OCI-LY7 (cell line): Measurements from ENCODE around the gene VSIG8. TPM values are rescaled to one million over a fixed set of nuclear protein-coding genes. Genes with fewer than 3 reads are reported as not detected.

Experiments used
- BruUV-seq: library from RNA; stranded (reverse); fragments of 400-500 nt; replicated peaks from 2 replicates; lab custom pipeline; 2021; lab: Mats Ljungman, UMichigan
- CTCF ChIA-PET: fragments of 300-600 bp; sonication (Branson Sonifier 250); formaldehyde crosslinking; loops from one replicate; lab custom pipeline; 2022; ENCODE audit warnings: antibody characterized with exemption; ENCODE audit not compliant: unreplicated experiment; lab: Charles Lee
- POLR2A ChIA-PET: fragments of 300-600 bp; sonication (Branson Sonifier 250); formaldehyde crosslinking; loops from one replicate; lab custom pipeline; 2022; ENCODE audit warnings: antibody characterized with exemption; lab: Charles Lee
- DNase-seq: peaks from one replicate; pipeline ENCODE4 v3.0.0-alpha.2; 2015; ENCODE audit warnings: low spot score
- H2AFZ ChIP-seq: fragments of 200-600 bp; sonication (generic), shearing (Covaris generic); 2 replicates; pipeline ENCODE4 v1.6.1; 2014; ENCODE audit warnings: mild to moderate bottlenecking, antibody characterized with exemption, low read length, moderate library complexity
- H3K27ac ChIP-seq: fragments of 200-600 bp; sonication (generic); 2 replicates; pipeline ENCODE4 v1.5.1; 2014; ENCODE audit warnings: mixed run types, low read depth, mild to moderate bottlenecking, moderate library complexity, low read length, inconsistent platforms; ENCODE audit not compliant: poor library complexity, severe bottlenecking
- H3K36me3 ChIP-seq: fragments of 200-600 bp; sonication (generic); 2 replicates; pipeline ENCODE4 v1.6.1; 2014; ENCODE audit warnings: mild to moderate bottlenecking, antibody characterized with exemption, low read length, moderate library complexity, mixed read lengths; ENCODE audit not compliant: insufficient read depth
- H3K4me1 ChIP-seq: fragments of 200-600 bp; sonication (generic); 2 replicates; pipeline ENCODE4 v1.5.1; 2014; ENCODE audit warnings: mild to moderate bottlenecking, low read length; ENCODE audit not compliant: insufficient read depth, poor library complexity, severe bottlenecking
- H3K4me2 ChIP-seq: fragments of 200-600 bp; sonication (generic); 2 replicates; pipeline ENCODE4 v1.6.1; 2014; ENCODE audit warnings: mild to moderate bottlenecking, low read length
- H3K4me3 ChIP-seq: fragments of 200-600 bp; sonication (generic); 2 replicates; pipeline ENCODE4 v1.5.1; 2014; ENCODE audit warnings: mild to moderate bottlenecking, low read depth, low read length; ENCODE audit not compliant: poor library complexity, severe bottlenecking
- H3K79me2 ChIP-seq: fragments of 200-600 bp; sonication (generic); 2 replicates; pipeline ENCODE4 v1.6.1; 2016; ENCODE audit warnings: low read depth, mild to moderate bottlenecking, low read length, moderate library complexity, mixed read lengths; ENCODE audit not compliant: insufficient read depth
- H3K9me2 ChIP-seq: fragments of 200-600 bp; sonication (generic); 2 replicates; pipeline ENCODE4 v1.6.1; 2016; ENCODE audit warnings: mild to moderate bottlenecking, low read length, mixed read lengths; ENCODE audit not compliant: insufficient read depth
- H3K9me3 ChIP-seq: fragments of 200-600 bp; sonication (generic); 2 replicates; pipeline ENCODE4 v1.6.1; 2014; ENCODE audit warnings: mild to moderate bottlenecking, mixed run types, low read length, mixed read lengths
- H4K20me1 ChIP-seq: fragments of 200-600 bp; sonication (generic); 2 replicates; pipeline ENCODE4 v1.6.1; 2014; ENCODE audit warnings: mild to moderate bottlenecking, antibody characterized with exemption, low read length, moderate library complexity, mixed read lengths; ENCODE audit not compliant: insufficient read depth
- EZH2phosphoT487 ChIP-seq: fragments of 200-600 bp; sonication (generic); IDR thresholded peaks from 2 replicates; pipeline ENCODE4 v1.6.1; 2018; ENCODE audit warnings: low read depth, borderline replicate concordance, mild to moderate bottlenecking, mixed run types, antibody characterized with exemption, low read length, moderate library complexity, mixed read lengths
- intact Hi-C: fragments of 100-400 bp; cut with micrococcal nuclease; formaldehyde crosslinking; loops from one replicate; pipeline ENCODE4 v1.10.0; 2022; ENCODE audit not compliant: unreplicated experiment
- microRNA-seq: library from miRNA; unstranded; fragments of <30 nt; microRNA quantifications from one replicate; pipeline ENCODE4 v1.2.0, GENCODE V29; 2022; ENCODE audit warnings: borderline replicate concordance
- small RNA-seq: library from RNA; depleted of rRNA; stranded (forward); fragments of <200 nt; gene quantifications from one replicate; pipeline ENCODE3, GENCODE V24; 2014
- total RNA-seq, 2 experiments: library from RNA; depleted of rRNA in 1 of 2; stranded (reverse); fragments of >200 nt in 1 of 2; shearing (Covaris generic) in 1 of 2; gene quantifications; 2 replicates each; pipeline ENCODE4 v1.2.3, GENCODE V29; 2014 to 2022

Gene VSIG8
- total RNA-seq, 2 experiments from 2014 or later, result not detected

DNA sequence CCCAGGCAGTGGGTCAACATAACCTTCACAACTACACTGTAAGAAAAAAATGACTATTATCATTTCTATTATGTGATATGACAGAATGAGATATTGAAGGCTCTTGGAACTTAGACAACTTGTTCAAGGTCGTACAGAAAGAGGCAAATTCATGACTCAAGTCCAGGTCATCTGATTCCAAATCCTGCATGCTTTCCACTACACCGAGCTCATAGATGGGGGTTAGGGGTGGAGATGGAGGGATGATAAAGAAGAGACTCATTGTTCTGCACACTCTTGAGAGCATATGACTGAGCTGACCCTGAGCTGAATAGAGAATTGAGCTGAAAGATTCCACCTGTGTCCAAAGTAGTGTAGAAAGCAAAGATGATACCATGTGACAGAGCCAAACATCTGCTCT is 57.5 kb downstream of the VSIG8 start:
- POLR2A ChIA-PET, result interaction anchor here (0.9 kb wide), 1 partner anchor 28 kb away, joined by 3 read pairs; no protein-coding TSS in a partner anchor
- BruUV-seq, result no TSS peak
- Histone ChIP-seq H3K36me3 (no peaks in the 10 kb centered on the region), H3K27ac (no peak overlapping the region), H3K4me2 (no peak overlapping the region), H3K4me3 (no peak overlapping the region), H3K9me2 (no peaks in the 10 kb centered on the region), H2AFZ (no peak overlapping the region), H3K9me3 (no peaks in the 10 kb centered on the region), H3K79me2 (no peaks in the 10 kb centered on the region), H4K20me1 (no peaks in the 10 kb centered on the region), H3K4me1 (no peaks in the 10 kb centered on the region)
- no peak for TF ChIP-seq EZH2phosphoT487
- CTCF ChIA-PET, result no interaction called here
- DNase-seq, result no peak
- intact Hi-C loops, result no loop called here

Small RNAs within 50 kb of the gene (microRNA-seq; reads per million reads assigned to microRNA genes)
- gene MIR4259, result not detected

Small RNAs within 50 kb of the gene (small RNA-seq; reads per million reads assigned to genes)
- gene MIR4259 (not detected), gene RF00570 (not detected)

Other genes with a start within 250 kb of the VSIG8 start
- gene CRP, start 148.1 kb downstream of the VSIG8 start, total RNA-seq (2014; rRNA removed; shearing (Covaris generic)), result not detected in 2 replicates
- not detected in 2 replicates for gene CRP, start 148.1 kb downstream of the VSIG8 start, total RNA-seq (2022)
- 1.2 and 3.7 TPM in 2 replicates for gene DUSP23, start 81.7 kb downstream of the VSIG8 start, total RNA-seq (2014; rRNA removed; shearing (Covaris generic))
- gene DUSP23, start 81.7 kb downstream of the VSIG8 start, total RNA-seq (2022), result 1.5 and 2.0 TPM in 2 replicates
- not detected in 2 replicates for gene FCRL6, start 60.3 kb downstream of the VSIG8 start, total RNA-seq (2014; rRNA removed; shearing (Covaris generic))
- not detected in 2 replicates for gene FCRL6, start 60.3 kb downstream of the VSIG8 start, total RNA-seq (2022)
- not detected in 2 replicates for gene SLAMF8, start 35.8 kb downstream of the VSIG8 start, total RNA-seq (2014; rRNA removed; shearing (Covaris generic))
- gene SLAMF8, start 35.8 kb downstream of the VSIG8 start, total RNA-seq (2022), result not detected in 2 replicates
- gene CFAP45, start 37.5 kb upstream of the VSIG8 start, total RNA-seq (2014; rRNA removed; shearing (Covaris generic)), result 0.57 TPM in 1 of 2 replicates, not detected in the other
- gene CFAP45, start 37.5 kb upstream of the VSIG8 start, total RNA-seq (2022), result 0.63 and 0.85 TPM in 2 replicates
- 193 and 260 TPM in 2 replicates for gene TAGLN2, start 62.9 kb upstream of the VSIG8 start, total RNA-seq (2014; rRNA removed; shearing (Covaris generic))
- 195 and 215 TPM in 2 replicates for gene TAGLN2, start 62.9 kb upstream of the VSIG8 start, total RNA-seq (2022)
- not detected in 2 replicates for gene IGSF9, start 83.0 kb upstream of the VSIG8 start, total RNA-seq (2014; rRNA removed; shearing (Covaris generic))
- not detected in 2 replicates for gene IGSF9, start 83.0 kb upstream of the VSIG8 start, total RNA-seq (2022)
- gene SLAMF9, start 91.6 kb upstream of the VSIG8 start, total RNA-seq (2014; rRNA removed; shearing (Covaris generic)), result not detected in 2 replicates
- not detected in 2 replicates for gene SLAMF9, start 91.6 kb upstream of the VSIG8 start, total RNA-seq (2022)
- gene PIGM, start 169.3 kb upstream of the VSIG8 start, total RNA-seq (2014; rRNA removed; shearing (Covaris generic)), result 4.1 and 4.2 TPM in 2 replicates
- gene PIGM, start 169.3 kb upstream of the VSIG8 start, total RNA-seq (2022), result 4.9 and 5.1 TPM in 2 replicates
- gene KCNJ10, start 207.5 kb upstream of the VSIG8 start, total RNA-seq (2014; rRNA removed; shearing (Covaris generic)), result 0.33 TPM in 1 of 2 replicates, not detected in the other
- gene KCNJ10, start 207.5 kb upstream of the VSIG8 start, total RNA-seq (2022), result 0.15 and 0.29 TPM in 2 replicates
- not detected in 2 replicates for gene KCNJ9, start 218.9 kb upstream of the VSIG8 start, total RNA-seq (2014; rRNA removed; shearing (Covaris generic))
- gene KCNJ9, start 218.9 kb upstream of the VSIG8 start, total RNA-seq (2022), result not detected in 2 replicates
- gene IGSF8, start 236.0 kb upstream of the VSIG8 start, total RNA-seq (2014; rRNA removed; shearing (Covaris generic)), result 18.7 and 19.9 TPM in 2 replicates
- 24.4 and 28.7 TPM in 2 replicates for gene IGSF8, start 236.0 kb upstream of the VSIG8 start, total RNA-seq (2022)